GM21526 (cell line): ENCODE results near the gene CD37.
"Not testable (repeated sequence)": the region's sequence is repeated elsewhere in the genome, so short reads cannot be mapped to it uniquely, and the experiment has no call there.

ENCODE experiments used
- ATAC-seq: cut with Tn5 transposase; IDR thresholded peaks from one replicate; pipeline ENCODE4 v1.9.1; 2021; ENCODE audit warnings: moderate library complexity; ENCODE audit not compliant: unreplicated experiment, low FRiP score

Gene CD37, protein sequence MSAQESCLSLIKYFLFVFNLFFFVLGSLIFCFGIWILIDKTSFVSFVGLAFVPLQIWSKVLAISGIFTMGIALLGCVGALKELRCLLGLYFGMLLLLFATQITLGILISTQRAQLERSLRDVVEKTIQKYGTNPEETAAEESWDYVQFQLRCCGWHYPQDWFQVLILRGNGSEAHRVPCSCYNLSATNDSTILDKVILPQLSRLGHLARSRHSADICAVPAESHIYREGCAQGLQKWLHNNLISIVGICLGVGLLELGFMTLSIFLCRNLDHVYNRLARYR

DNA sequence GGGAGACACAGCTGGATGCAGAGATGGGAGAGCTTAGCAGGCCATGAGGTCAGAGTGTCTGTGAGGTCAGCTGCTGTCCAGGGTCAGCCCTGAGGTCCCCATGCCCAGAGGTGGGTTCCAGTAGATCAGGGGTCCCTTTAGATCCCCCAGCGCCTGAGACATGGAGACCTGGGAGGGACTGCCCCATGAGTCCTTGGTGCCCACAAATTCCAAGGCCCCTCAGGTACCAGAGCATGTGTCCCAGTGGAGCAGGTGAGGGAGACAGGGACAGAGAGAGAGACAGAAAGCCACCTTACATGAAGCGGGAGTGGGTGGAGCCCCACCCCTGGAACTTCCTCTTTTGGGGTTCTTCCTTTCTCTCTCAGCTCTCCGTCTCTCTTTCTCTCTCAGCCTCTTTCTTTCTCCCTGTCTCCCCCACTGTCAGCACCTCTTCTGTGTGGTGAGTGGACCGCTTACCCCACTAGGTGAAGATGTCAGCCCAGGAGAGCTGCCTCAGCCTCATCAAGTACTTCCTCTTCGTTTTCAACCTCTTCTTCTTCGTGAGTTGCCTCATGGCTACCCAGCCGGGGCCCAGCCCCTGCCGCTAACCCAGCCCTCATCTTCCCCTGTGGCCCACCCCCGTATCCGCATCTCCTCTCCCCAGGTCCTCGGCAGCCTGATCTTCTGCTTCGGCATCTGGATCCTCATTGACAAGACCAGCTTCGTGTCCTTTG lies at the start of gene CD37:
TSS of gene CD37 (plus strand) at position 336 of the 713 bp plus-strand sequence. CDS start at position 471, 135 bp downstream.
- no peak for ATAC-seq

DNA sequence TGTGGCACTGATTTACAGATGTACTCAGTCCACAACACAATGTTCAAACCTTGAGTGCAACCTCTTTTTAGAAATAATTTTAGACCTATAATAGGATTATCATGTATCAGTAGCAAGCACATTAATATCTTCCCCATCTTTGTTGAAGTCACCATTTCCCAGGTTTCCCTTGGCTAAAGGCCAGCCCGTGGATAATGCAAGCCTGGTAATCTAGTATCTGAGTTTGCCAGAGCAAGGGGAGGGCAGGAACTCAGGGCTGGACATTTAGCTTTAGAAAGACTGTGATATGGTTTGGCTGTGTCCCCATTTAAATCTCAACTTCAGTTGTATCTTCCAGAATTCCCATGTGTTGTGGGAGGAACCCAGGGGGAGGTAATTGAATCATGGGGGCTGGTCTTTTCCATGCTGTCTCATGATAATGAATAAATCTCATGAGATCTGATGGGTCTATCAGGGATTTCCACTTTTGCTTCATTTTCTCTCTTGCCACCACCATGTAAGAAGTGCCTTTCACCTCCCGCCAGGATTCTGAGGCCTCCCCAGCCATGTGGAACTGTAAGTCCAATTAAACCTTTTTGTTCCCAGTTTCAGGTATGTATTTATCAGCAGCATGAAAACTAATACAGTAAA lies 48.0 kb upstream of the CD37 start:
- ATAC-seq, result no peak

DNA sequence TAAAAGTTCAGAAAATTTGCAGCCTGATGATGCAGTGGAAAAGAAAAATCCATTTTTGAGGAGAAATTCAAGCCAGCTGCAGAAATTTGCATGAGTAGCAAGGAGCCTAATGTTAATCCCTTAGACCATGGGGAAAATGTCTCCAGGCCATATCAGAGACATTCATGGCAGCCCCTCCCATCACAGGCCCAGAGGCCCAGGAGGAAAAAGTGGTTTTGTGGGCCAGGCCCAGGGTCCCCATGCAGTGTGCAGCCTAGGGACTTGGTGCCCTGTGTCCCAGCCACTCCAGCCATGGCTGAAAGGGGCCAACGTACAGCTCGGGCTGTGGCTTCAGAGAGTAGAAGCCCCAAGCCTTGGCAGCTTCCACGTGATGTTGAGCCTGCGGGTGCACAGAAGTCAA lies 47.0 kb upstream of the CD37 start:
- ATAC-seq, result not testable (repeated sequence)

DNA sequence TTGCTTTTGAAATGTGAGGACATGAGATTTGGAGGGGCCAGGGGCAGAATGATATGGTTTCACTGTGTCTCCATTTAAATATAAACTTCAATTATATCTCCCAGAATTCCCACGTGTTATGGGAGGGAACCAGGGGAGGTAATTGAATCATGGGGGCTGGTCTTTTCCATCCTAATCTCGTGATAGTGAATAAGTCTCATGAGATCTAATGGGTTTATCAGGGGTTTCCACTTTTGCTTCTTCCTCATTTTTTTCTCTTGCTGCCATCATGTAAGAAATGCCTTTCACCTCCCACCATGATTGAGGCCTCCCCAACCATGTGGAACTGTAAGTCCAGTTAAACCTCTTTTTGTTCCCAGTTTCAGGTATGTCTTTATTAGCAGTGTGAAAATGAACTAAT lies 45.9 kb upstream of the CD37 start:
- not testable (repeated sequence) for ATAC-seq

DNA sequence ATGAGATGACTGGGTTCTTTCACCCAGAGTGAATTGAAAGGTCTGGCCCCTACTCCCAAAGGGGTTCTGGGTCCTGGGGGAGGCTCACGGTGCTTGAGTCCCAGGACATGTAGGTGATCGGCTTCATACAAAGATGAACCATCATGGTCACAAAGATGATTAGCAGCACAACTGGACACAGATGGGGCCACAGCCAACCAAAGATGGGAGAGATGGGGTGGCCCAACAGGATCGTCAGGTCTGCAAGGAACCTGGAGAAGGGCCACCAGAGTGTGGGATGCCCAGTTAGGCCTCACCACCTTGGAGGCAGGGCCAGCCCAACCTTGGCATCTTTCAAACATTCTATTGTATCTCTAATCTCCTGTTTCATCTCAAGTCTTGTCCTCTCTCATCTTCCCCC lies 44.7 kb upstream of the CD37 start:
- no peak for ATAC-seq

DNA sequence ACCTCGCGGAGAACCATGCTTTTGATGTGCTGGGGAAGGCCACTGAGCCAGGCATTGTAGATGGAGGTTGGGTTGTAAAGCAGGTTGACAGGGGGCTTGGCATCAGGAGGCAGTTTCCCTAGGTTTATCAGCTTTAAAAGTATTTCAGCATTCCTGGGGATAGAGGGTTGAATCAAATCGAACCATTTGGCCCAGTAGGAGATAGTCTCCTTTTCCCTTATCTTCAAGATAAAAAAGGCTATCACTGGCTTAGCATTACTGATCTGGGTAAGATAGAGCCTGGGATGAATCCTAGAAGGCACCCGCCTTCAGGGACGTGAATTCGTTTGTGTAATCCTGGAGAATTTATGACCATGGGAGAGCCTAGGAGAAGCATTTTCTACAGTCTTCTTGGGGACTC lies 40.8 kb upstream of the CD37 start:
- no peak for ATAC-seq

DNA sequence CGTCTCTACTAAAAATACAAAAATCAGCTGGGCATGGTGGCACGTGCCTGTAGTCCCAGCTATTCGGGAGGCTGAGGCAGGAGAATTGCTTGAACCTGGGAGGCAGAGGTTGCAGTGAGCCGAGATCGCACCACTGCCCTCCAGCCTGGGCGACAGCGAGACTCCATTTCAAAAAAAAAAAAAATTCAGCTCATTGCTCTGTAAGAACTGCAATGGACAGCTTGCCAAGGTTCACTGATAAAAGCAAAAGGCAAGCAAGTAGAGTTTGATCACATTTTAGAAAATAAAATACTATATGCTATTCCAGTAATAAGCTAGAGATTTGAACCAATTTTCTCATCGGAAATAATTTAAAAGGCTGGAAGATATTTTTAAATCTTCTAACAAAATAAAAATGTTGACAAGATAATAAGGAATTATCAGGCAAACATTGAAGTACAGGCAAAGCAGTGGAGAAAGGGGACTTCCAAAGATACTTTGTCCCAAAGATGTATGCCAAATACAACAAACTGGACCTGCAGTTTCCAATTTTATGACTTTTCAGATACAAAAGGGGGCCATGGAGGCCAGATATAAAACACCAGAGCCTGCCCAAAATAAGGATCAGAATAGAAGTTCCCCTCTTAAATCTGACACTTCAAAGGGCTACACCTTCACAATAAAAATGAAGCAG lies 39.9 kb upstream of the CD37 start:
- ATAC-seq, result no peak

DNA sequence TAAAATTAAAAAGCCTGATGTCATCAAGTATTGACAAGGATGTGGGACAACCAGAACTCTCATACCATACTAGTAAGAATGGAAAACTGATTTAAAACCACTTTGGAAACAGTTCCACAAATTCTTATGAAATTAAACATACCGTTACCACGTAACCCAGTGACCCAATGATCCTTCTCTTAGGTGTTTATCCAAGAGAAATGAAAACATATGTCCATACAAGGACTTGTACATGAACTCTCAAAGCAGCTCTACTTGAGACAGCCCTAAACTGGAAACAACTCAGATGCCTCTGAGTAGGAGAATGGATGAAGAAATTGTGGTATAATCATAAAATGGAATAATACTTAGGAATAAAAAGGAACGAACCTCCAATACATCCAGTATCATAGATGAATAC lies 37.8 kb upstream of the CD37 start:
- ATAC-seq, result no peak

DNA sequence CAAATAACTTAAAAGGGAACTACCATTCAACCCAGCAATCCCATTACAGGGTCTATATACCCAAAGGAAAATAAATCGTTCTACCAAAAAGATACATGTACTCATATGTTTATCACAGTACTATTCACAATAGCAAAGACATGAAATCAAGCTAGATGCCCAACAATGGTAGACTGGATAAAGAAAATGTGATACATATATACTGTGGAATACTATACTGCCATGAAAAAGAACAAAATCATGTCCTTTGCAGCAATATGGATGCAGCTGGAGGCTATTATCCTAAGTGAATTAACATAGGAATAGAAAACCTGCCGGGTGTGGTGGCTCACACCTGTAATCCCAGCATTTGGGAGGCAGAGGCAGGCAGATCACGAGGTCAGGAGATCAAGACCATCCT lies 36.6 kb upstream of the CD37 start:
- ATAC-seq, result not testable (repeated sequence)

DNA sequence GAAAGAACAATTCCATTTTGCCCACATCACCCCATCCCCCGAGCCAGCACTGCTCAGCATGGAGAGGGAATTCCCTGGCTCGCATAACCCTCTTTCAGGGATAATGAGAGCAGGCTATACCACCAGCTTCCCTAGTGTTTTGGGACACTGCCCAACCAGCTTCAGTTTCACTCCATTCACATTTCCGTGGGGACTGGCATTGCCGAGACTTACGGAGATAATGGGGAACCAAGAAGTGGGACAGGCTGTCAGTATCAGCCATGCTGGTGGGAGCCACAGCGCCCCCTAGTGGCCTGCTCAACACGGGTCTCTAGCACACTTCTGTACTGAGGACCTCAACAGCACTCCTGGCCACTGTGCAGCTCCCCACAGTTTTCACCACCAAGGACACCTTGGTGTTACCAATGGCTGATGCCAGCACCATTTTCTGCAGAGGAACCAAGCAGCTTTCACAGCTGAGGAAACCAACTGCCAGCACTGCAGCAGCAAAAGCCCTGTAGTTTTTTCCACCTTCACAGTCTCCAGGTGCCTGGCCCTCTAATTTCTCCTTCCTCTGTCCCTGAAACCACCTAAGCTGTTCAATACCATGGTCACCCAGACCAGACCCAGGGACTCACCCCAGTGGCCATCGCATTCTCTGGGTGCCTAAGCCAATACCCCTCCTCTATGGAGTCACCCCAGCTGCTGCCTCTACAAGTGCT lies 33.9 kb upstream of the CD37 start:
- ATAC-seq, result no peak

DNA sequence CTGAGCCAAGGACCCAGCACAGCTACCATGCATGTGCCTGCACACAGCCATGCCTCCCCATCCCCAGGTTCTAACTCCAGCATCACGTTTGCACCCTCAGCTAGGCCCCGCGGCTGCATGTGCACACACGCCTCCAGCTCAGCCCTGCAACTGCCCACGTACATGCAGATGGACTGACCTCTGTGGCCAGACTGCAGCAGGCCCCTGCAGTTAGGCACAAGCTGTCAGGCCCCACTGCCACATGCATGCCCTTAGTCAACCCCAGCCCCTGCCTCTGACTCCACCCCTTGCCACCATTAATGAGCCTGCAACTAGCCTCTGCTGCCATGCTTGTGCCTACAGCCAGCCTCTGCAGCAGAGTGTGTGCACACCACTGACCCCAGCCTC lies 33.3 kb upstream of the CD37 start:
- no peak for ATAC-seq

DNA sequence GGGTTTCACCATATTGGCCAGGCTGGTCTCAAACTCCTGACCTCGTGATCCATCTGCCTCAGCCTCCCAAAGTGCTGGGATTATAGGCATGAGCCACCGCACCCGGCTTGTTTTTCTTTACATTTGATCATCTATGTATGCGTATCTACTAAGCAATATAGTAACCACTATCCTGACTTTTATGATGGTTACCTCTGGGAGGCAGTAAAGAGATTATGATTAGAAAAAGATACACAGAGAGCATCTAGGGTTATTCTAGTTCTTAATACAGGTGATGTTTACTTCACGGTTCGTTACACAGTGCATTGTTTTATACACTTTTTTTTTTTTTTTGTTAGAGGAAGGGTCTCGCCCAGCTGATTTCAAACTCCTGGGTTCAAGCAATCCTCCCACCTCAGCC lies 28.5 kb upstream of the CD37 start:
- not testable (repeated sequence) for ATAC-seq

DNA sequence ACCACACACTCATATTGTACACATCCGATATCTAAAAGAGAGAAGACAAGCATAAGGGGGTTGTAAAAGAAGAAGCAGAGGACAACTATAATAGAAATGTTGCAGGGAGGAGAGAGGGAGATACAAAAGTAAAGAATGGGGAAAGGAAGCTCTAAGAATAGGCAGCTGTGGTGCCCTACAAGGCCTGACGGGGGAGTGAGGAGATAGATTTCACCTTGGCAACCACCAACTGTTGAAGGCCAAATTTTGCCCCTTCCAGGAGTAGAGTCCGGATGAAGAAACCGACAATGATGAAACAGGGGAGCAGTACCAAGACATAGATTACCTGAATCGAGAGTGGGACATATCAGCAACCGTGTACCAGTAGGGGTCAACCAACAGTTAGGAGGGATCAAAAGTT lies 26.1 kb upstream of the CD37 start:
- ATAC-seq, result no peak

DNA sequence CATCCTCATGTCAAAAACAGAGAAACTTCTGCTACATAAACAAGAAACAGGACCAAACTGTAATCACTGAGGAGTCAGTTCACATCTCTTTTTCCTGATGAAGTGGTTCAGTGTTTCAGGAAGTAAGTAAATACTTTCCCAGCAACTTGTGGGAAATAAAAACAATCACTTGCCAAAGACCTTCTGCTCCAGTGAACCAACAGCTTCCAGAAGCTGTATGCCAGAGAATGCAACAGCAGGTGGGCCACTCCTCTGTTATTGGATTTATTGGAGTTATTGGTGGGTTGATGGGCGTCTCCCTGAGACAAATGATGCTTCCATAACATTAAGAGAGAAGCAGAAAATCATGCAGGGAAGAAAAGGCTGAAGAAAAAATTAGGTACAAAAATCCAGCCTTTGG lies 20.1 kb upstream of the CD37 start:
- no peak for ATAC-seq

DNA sequence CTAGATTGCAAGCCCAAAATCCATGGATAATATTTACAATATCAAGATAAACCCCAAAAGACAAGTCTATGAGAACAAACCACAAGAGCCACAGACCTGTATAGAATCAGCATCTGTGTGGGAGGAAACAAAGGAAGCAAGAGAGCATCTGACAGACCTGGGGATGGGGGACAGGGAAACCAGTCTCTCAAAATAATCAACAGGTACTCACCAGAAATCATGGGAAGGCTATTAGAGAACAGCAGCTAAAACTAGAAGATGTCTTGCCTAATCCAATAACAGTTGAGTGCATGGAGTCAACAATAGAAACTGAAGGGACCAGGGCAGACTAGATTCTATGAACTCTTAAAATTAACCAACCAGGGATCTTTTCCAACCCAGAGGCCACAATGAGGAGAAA lies 18.9 kb upstream of the CD37 start:
- no peak for ATAC-seq

DNA sequence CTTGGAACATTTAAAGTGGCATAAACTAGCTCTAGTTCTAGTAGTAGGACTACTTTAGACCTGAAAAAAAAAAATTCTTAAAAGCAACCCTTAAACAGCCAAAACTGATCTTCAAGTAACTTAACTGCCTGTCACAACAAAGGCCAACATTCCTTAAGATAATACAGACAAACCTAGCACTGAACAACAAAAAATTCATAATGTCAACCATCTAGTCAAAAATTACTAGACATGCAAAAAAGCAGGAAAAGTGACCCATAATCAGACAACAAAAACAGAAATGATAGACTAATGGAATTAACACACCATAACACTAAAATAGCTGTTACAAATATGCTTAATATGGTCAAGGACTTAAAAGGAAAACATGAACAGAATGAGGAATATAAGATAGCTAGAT lies 16.9 kb upstream of the CD37 start:
- no peak for ATAC-seq

DNA sequence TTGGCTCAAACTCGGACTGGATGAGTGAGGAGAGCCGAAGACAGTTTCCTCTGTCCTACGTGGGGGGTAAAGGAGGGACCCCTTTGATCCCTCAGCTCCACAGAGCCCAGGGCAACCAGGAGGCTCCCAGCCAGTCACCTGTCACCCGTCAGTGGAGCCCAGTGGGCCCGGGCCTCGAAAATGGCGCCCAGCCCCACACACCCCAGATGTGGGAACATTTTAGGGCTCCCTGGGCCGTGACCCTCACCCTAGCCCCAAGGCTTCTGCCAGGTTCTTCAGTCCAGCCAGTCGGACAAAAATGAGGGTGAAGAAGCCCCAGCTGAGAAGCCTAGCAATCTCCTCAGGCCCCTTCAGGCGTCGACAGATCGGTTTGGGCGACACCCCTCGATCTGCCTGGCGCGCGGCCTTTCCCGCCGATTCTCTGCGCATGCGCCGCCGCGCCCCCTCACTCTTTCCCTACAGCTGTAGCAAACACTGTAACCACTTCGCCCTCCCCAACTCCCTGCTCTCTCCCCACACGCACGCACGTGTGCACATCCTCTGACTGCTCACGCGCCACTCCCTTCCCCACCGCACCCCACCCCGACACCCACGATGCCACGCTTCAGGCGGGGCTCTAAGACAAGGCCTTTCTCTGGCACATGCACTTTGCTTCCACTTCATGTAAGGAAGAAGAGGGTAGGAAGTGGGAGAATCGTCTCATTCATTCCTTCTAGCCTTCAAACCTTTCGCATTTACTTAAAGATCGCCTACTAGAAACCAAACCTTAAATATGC lies 10.2 kb upstream of the CD37 start, which contains the start of gene SLC6A16:
TSS of gene SLC6A16 (minus strand) at position 391 of the 776 bp plus-strand sequence. CDS start 13,844 bp downstream, outside the sequence.
- no peak for ATAC-seq

DNA sequence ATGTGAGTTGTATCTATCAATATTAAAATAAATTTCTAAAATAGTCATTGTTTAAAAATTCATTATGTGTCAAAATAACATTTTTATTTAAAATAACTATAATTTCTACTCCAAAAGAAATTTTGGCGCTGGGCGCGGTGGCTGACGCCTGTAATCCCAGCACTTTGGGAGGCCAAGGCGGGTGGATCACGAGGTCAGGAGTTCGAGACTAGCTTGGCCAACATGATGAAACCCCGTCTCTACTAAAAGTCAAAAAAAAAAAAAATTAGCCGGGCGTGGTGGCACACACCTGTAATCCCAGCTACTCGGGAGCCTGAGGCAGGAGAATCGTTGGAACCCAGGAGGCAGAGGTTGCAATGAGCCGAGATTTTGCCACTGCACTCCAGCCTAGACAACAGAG lies 9.4 kb upstream of the CD37 start:
- ATAC-seq, result not testable (repeated sequence)

DNA sequence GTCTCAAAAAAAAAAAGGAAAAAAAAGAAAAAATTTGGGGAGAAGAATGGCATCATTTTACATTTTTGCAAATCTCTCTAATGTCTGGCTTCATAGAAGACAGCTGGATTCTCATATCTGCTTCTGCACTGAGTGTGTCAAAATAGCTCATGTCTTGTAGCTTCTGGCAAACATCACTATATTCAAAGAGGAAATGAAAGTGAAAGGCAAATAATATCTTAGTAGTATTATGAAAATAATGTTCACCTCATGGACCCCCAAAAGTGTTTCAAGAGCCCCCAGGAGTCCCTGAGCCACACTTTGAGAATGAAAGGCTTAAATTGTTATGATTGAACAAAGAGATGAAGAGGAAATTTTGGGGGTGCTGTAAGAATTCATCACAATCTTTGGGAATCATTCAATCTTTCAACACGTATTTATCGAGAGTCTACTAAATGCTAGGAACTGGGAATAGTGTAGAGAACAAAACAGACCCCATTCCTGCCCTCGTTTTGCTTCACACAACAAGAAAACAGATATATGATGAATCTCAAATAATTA lies 9.0 kb upstream of the CD37 start:
- ATAC-seq, result no peak
